GM19328 (cell line): Measurements from ENCODE around the gene NLRP11.
"Not testable (repeated sequence)": the region's sequence is repeated elsewhere in the genome, so short reads cannot be mapped to it uniquely, and the experiment has no call there.

Experiments
- ATAC-seq: cut with Tn5 transposase; IDR thresholded peaks from one replicate; pipeline ENCODE4 v1.9.1; 2021; ENCODE audit warnings: mild to moderate bottlenecking, moderate library complexity; ENCODE audit not compliant: unreplicated experiment

Gene NLRP11

DNA sequence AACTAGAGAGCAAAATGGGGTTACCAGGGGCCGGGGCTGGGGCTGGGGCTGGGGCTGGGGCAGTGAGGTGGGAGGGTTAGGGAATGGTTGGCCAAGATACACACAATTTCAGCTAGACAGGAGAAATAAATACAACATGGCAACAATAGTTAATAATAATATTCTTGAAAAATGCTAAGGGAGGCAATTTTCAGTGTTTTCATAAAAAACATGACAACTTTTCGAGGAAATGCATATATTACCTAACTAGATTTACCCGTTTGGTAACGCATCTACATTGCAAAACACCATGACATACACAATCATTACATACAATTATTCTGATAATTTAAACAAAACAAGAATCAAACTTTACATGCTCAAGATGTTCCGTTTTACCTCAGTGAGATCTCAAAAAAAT, 50.7 kb downstream of the NLRP11 start:
- no peak for ATAC-seq

DNA sequence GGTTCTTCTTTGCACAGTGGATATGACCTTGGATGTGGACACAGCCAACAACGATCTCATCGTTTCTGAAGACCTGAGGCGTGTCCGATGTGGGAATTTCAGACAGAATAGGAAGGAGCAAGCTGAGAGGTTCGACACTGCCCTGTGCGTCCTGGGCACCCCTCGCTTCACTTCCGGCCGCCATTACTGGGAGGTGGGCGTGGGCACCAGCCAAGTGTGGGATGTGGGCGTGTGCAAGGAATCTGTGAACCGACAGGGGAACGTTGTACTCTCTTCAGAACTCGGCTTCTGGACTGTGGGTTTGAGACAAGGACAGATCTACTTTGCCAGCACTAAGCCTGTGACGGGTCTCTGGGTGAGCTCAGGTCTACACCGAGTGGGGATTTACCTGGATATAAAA, 53.5 kb downstream of the NLRP11 start:
- ATAC-seq: no peak

DNA sequence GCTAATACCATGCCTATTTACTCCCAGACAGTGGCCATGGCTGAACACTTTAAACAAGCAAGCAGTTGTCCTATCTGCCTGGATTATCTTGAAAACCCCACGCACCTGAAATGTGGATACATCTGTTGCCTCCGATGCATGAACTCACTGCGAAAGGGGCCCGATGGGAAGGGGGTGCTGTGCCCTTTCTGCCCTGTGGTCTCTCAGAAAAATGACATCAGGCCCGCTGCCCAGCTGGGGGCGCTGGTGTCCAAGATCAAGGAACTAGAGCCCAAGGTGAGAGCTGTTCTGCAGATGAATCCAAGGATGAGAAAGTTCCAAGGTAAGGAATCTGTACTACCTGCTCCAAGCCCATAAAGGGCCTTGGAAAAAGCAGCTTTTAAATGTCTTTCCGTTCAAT, 54.3 kb downstream of the NLRP11 start:
- ATAC-seq: no peak

DNA sequence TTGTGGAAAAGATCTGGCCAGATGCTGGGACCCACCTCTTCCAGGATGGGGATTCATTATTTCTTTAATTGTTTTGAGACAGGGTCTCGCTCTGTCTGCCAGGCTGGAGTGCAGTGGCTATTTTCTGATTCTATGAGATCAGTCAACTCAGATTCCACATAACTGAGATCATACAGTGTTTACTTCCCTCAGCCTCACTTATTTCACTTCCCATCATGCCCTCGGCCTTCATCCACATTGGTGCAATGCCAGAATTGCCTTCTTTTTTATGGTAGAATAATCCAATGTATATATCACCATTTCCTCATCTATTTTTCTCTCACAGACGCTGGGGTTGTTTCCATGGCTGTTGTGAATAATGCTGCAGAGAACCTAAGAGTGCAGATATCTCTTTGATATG, 62.2 kb downstream of the NLRP11 start:
- not testable (repeated sequence) for ATAC-seq

DNA sequence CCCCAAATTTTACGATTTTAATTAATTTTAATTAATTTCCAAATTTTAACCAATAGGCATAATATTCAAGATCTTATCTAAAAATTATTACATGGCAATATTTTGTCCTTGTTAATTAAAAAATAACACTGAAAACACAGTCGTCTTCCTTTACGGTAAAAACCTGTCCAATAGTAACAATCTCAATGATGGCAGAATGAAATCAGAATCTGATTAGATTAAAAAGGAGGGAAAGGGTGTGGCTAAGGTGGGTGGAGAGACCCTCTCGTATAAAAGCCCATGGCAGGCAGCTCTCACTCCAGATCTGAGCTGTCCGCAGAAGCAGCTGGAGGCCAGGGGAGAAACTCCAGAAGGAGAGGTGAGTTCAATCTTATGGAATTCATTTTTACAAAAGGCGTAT, 63.0 kb downstream of the NLRP11 start, which contains the start of gene RFPL4AL1:
RFPL4AL1 (plus strand) TSS at position 301 of the 400 bp plus-strand sequence. CDS start 2,687 bp downstream, outside the sequence.
- not testable (repeated sequence) for ATAC-seq

DNA sequence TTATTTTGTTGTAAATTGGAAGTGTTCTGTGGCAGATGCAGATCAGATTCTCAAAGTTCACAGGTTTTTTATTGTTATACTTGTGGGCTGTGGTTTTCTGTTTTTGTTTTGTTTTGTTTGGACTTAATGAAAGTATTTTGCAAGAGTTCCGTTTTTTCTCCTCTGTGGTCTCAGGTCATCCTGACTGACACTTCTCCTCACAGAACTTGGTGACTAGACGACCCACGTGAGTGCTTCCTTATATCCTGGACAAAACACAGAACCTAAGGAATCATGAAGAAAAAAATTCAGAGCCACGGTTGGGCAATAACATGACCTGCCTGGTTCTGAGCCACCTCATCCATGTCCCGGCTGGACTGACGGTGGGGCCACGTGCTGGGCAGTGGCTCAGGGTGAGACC, 65.3 kb downstream of the NLRP11 start:
- no peak for ATAC-seq

DNA sequence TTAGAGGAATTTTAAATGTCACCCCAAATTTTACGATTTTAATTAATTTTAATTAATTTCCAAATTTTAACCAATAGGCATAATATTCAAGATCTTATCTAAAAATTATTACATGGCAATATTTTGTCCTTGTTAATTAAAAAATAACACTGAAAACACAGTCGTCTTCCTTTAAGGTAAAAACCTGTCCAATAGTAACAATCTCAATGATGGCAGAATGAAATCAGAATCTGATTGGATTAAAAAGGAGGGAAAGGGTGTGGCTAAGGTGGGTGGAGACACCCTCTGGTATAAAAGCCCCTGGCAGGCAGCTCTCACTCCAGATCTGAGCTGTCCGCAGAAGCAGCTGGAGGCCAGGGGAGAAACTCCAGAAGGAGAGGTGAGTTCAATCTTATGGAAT, 73.0 kb downstream of the NLRP11 start, which contains the start of gene RFPL4A:
RFPL4A (plus strand) TSS at position 301 of the 400 bp plus-strand sequence. CDS start 2,704 bp downstream, outside the sequence.
- not testable (repeated sequence) for ATAC-seq

DNA sequence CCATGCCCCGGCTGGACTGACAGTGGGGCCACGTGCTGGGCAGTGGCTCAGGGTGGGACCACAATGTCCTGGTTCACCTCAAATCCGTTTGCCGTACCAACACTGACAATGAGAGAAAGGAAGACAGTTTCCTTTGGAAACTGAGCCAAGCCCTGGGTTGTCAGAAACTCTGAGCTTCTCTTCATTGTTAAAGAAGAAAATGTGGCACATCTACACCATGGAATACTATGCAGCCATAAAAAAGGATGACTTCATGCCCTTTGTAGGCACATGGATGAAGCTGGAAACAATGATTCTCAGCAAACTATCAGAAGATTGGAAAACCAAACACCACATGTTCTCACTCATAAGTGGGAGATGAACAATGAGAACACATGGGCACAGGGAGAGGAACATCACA, 75.0 kb downstream of the NLRP11 start:
- not testable (repeated sequence) for ATAC-seq

DNA sequence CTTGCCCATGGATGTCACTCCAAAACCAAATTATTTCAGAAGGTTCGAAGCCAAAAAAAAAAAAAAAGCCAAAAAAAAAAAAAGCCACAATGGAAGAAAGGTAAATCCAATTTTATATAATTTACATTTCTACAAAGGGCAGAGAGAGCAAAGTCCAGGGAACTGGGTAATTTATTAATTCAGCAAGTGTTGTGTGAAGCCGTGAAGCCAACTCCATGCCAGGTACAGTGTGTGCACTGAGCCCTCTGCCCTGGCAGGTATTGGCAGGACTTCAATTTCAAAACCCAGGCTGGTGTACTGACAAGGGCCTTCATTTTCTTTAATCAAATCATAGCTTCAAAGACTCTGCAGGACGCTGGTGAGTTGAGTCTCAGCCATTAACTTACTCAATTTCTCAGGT, 78.4 kb downstream of the NLRP11 start:
- ATAC-seq: no peak

DNA sequence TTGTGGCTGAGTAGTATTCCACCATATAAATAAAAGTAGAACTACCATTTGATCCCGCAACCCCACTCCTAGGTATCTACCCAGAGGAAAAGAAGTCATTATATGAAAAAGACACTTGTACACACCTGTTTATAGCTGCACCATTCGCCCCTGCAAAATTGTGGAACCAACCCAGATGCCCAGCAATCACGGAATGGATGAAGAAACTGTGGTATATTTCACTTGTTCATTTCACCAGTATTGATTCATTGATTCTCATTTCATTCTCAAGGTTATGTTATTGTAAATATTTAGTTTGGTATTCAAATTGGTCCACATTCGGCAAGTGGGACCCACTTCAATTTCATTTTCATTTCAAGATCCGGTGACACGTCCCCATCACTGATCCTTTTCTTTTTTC, 81.1 kb downstream of the NLRP11 start:
- ATAC-seq: no peak

DNA sequence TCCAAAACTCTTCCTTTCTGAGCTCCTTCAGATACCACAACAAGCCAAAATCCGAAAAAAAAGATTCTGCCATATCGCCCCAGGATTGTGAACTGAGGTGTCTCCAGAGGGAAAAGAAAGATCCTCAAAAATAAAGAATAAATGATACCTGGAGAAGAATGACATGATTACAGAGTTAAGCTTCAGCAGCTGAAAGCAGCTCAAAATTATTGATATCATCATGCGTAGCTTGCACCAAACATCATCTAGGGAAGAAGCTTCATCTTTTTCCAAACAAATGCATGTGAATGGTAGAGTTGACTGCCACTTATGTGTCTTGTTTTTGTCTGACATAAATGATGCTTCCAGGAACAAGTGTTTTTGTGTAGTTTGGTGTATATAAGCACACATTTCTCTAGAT, 93.5 kb downstream of the NLRP11 start, which contains the start of gene NLRP9:
NLRP9 (minus strand) TSS at position 101 of the 400 bp plus-strand sequence; CDS start at position 73, 28 bp downstream.
- no peak for ATAC-seq
